GM12892 (cell line): ENCODE data around the gene PKHD1.

Source experiments
- POLR2A ChIP-seq: IDR thresholded peaks from 2 replicates; pipeline ENCODE4 v1.6.1; 2011; ENCODE audit warnings: low read depth, low read length, control low read depth
- TAF1 ChIP-seq: IDR thresholded peaks from 2 replicates; pipeline ENCODE4 v1.6.1; 2011; ENCODE audit warnings: low read depth, mild to moderate bottlenecking, control low read depth, low read length, borderline replicate concordance

DNA sequence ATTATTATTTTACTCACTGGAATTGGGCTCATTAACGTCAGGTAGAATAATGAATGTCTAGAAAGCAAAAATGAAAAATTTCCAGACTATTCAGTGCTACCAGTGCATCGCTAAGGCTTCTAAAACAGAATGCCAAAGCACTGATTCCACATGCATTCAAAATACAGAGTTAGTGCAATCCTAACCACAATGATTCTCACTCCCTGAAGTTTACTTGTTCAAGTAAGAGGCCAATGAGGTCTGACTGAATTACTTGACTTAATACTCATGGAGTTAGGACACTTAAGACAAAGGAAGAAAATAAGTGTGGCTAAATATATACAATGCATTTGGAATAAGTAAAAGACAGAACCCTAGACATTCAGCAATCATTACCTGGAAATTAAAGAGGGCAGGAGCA is 220.5 kb downstream of the PKHD1 start:
- TF ChIP-seq POLR2A = no peak
- no peak for TF ChIP-seq TAF1
